Stomach (tissue), 9 donors: ENCODE results near the gene WBP1. TPM values are rescaled to one million over a fixed set of nuclear protein-coding genes. Genes with fewer than 3 reads are reported as not detected.

Experiments used
- DNase-seq, 2 donors: peaks; one replicate each; pipeline versions ENCODE4 v3.0.0 to v3.0.0-alpha.2; 2013 to 2019
- H3K27ac ChIP-seq, 5 donors: fragments of 200-600 bp in 4 of 5; sonication (generic) in 4 of 5; one replicate each; pipeline ENCODE4 v1.5.1; 2013 to 2019; ENCODE audit warnings: mild to moderate bottlenecking in 1 of 5, moderate library complexity in 1 of 5
- H3K27me3 ChIP-seq, 3 donors: fragments of 200-600 bp; sonication (generic); one replicate each; pipeline ENCODE4 v1.5.1; 2017 to 2019; ENCODE audit warnings: mixed run types in 1 of 3
- H3K36me3 ChIP-seq, 4 donors: fragments of 200-600 bp; sonication (generic); 1 replicate in 3 of 4; 2 replicates in 1 of 4; pipeline ENCODE4 v1.5.1; 2016 to 2019
- H3K4me1 ChIP-seq, 4 donors: fragments of 200-600 bp; sonication (generic); one replicate each; pipeline ENCODE4 v1.5.1; 2016 to 2019
- H3K4me3 ChIP-seq, 4 donors: fragments of 200-600 bp; sonication (generic) in 3 of 4; one replicate each; pipeline ENCODE4 v1.5.1; 2016 to 2019; ENCODE audit warnings: mild to moderate bottlenecking in 1 of 4
- H3K9me3 ChIP-seq, 4 donors: fragments of 200-600 bp; sonication (generic); one replicate each; pipeline ENCODE4 v1.5.1; 2016 to 2019
- EP300 ChIP-seq: sonication (generic); formaldehyde crosslinking; IDR thresholded peaks from one replicate; pipeline ENCODE4 v1.6.1; 2017; ENCODE audit warnings: antibody characterized with exemption
- POLR2A ChIP-seq, 4 donors: fragments of 450-650 bp; IDR thresholded peaks; one replicate each; pipeline ENCODE4 v1.6.1; 2016; ENCODE audit warnings: antibody characterized with exemption in 4 of 4, control low read depth in 2 of 4, mild to moderate bottlenecking in 1 of 4, moderate library complexity in 1 of 4
- POLR2AphosphoS5 ChIP-seq, 3 donors: sonication (generic); formaldehyde crosslinking; IDR thresholded peaks; one replicate each; pipeline ENCODE4 v1.6.1; 2016; ENCODE audit warnings: antibody characterized with exemption in 3 of 3
- WGBS, 5 donors: extraction: QIAGEN DNeasy Blood & Tissue Kit in 3 of 5; methylation state at CpG; one replicate each; pipeline versions ENCODE4 v1.1.5 to v1.1.7; 2013 to 2018; 5-methylcytosine and 5-hydroxymethylcytosine counted together
- intact Hi-C: fragments of 100-400 bp; cut with DNase I; formaldehyde crosslinking; loops from one replicate; pipeline ENCODE4 v1.15.1; 2023; ENCODE audit warnings: low total_unique reads
- polyA plus RNA-seq, 3 donors: library from polyadenylated mRNA; stranded (reverse); fragments of 200-250 nt; gene quantifications; one replicate each; pipeline ENCODE4 v1.2.3, GENCODE V29; 2013
- total RNA-seq, 5 donors: library from RNA; depleted of rRNA; stranded (reverse); fragments of >200 nt; gene quantifications; one replicate each; pipeline versions ENCODE4 v1.1.0 to v1.2.3, GENCODE V29; 2014 to 2016
- TF ChIP-seq, protein P1 (sequence below), 7 experiments: fragments of 450-650 bp in 4 of 7; fragments of 200-600 bp in 3 of 7; sonication (generic) in 3 of 7; IDR thresholded peaks; one replicate each; pipeline ENCODE4 v1.5.1; 2016 to 2019; ENCODE audit warnings: antibody characterized with exemption in 7 of 7, control low read depth in 2 of 7, mild to moderate bottlenecking in 1 of 7
- donor health status: healthy with polysubstance abuse.
- donor health status: Bipolar disorder and iron deficiency.
- donor health status: healthy.

Gene WBP1
- total and polyA plus RNA-seq, 8 donors, result 1.8 to 82.4 (median 49.3) TPM

DNA sequence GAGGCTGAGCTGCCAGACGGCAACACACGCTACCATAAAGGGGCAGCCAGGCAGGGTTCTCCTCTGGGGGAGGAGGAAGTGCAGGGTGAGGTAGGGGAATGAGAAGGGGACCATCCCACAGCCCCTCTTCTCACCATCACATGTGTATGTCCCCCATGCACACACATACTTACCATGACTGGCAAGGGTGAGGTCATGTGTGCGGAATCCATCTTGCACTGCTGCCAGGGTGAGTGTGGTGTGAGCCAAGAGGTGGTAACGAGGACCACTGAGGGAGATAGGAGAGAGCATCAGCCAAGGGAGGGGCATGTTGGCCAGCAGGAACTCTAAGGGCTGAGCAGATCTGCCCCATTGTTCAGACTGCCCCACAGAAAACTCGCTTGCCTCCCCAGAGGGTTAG is 29.6 kb upstream of the WBP1 start:
- no peaks in the 10 kb centered on the region for H3K4me1 ChIP-seq
- no peak for DNase-seq
- no peak overlapping the region for H3K27ac ChIP-seq

DNA sequence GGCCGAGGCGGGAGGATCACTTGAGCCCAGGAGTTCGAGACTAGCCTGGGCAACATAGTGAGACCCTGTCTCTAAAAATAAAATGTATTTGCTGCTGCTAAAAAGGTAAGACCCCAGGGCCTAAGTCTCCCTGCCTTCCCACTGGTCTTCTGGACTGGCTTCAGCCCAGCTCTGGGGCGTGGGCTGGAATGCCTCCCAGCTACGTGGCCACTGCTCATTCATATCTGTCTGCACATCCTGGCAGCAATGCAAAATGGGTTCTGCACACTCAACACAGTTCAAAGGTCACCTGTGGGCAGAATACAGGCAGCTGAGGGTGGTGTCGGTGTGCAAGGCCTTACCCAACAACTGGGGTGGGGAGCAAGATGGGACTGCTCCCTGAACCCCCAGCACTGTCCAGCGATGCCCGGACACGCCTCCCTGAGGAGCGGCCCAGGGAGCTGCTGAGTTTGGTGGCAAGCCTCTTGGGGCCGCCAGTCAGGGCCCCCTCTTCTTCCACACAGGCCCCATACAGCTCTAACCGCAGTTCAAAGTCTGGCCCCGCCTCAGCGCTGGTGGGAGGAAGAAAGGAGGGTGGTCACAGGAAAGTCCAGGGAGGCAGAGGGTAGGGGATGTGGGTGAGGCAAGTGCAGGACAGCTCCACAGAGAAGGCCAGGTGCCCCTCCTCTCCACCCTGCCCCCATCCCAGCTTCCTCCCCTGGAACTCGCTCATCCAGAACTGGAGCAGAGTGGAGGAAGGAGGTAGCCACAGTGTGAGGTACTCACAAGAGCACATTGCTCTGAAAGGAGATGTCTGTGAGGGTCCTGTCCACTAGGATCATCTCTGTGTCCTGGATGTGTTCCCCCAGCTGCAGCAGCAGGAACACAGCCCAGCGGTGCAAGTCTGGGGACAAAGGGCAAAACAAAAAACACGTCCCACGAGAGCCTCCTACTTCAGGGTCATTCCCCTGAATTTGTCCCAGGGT is 28.5 kb upstream of the WBP1 start:
- peak in 1 of 2 donors; percentile 53 for DNase-seq
- Histone ChIP-seq H3K4me3 (no peak overlapping the region), H3K27ac (no peak overlapping the region), H3K9me3 (no peaks in the 10 kb centered on the region), H3K4me1 (no peaks in the 10 kb centered on the region), H3K36me3 (peaks cover 32 to 80% (median 78%) of the 10 kb centered on the region in 4 donors), H3K27me3 (no peaks in the 10 kb centered on the region)
- TF ChIP-seq EP300, result no peak
- TF ChIP-seq POLR2AphosphoS5 (IDR thresholded peaks at IDR 0.05), result no peak
- TF ChIP-seq, protein P1, sequence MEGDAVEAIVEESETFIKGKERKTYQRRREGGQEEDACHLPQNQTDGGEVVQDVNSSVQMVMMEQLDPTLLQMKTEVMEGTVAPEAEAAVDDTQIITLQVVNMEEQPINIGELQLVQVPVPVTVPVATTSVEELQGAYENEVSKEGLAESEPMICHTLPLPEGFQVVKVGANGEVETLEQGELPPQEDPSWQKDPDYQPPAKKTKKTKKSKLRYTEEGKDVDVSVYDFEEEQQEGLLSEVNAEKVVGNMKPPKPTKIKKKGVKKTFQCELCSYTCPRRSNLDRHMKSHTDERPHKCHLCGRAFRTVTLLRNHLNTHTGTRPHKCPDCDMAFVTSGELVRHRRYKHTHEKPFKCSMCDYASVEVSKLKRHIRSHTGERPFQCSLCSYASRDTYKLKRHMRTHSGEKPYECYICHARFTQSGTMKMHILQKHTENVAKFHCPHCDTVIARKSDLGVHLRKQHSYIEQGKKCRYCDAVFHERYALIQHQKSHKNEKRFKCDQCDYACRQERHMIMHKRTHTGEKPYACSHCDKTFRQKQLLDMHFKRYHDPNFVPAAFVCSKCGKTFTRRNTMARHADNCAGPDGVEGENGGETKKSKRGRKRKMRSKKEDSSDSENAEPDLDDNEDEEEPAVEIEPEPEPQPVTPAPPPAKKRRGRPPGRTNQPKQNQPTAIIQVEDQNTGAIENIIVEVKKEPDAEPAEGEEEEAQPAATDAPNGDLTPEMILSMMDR (IDR thresholded peaks at IDR 0.05), result no peak
- TF ChIP-seq POLR2A (IDR thresholded peaks at IDR 0.05), result no peak
- intact Hi-C loops, result no loop called here
- WGBS, 5 donors, result 67 to 81% (median 72%) methylated on average over 16 to 18 of the region's 18 CpGs

More for the DNA sequence above, 29.6 kb upstream of the WBP1 start:
- no peaks in the 10 kb centered on the region for H3K9me3 ChIP-seq
- H3K36me3 ChIP-seq, result peaks cover 32 to 84% (median 79%) of the 10 kb centered on the region in 4 donors
- TF ChIP-seq, protein P1 (IDR thresholded peaks at IDR 0.05), result no peak
- TF ChIP-seq POLR2AphosphoS5 (IDR thresholded peaks at IDR 0.05), result no peak
- TF ChIP-seq POLR2A (IDR thresholded peaks at IDR 0.05), result no peak
- TF ChIP-seq EP300, result no peak
- no peak overlapping the region for H3K4me3 ChIP-seq
- intact Hi-C loops, result no loop called here
- 70 to 90% (median 87%) methylated on average over 5 of the region's 5 CpGs for WGBS, 5 donors
- H3K27me3 ChIP-seq, result no peaks in the 10 kb centered on the region

DNA sequence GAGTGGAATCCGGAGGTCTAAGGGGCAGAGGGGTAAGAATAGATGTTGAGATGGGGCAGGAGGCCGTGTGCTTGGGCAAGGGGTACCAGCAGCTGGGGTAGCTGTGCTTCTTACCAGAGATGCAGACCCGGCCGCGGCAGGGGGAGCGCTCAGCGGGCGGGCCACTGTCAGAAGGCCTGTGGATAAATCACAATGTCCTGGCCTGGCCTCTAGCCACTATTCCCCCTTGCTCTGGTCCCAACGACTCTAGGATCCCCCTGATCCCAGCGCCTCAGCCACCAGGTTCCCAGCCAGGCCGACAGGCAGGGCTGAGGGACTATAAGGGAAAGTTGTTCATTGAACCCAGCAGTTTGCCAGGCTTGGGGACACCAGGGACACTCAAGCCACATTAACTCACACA is 27.7 kb upstream of the WBP1 start:
- peaks cover 31 to 73% (median 71%) of the 10 kb centered on the region in 4 donors for H3K36me3 ChIP-seq
- H3K27ac ChIP-seq, result no peak overlapping the region
- TF ChIP-seq EP300, result no peak
- TF ChIP-seq POLR2A (IDR thresholded peaks at IDR 0.05), result no peak
- no peak for TF ChIP-seq POLR2AphosphoS5 (IDR thresholded peaks at IDR 0.05)
- TF ChIP-seq, protein P1 (IDR thresholded peaks at IDR 0.05), result no peak
- H3K4me1 ChIP-seq, result no peaks in the 10 kb centered on the region
- H3K9me3 ChIP-seq, result no peaks in the 10 kb centered on the region
- H3K27me3 ChIP-seq, result no peaks in the 10 kb centered on the region
- intact Hi-C loops, result no loop called here
- no peak for DNase-seq
- 80 to 90% (median 83%) methylated on average over 11 of the region's 11 CpGs for WGBS, 5 donors
- H3K4me3 ChIP-seq, result no peak overlapping the region

DNA sequence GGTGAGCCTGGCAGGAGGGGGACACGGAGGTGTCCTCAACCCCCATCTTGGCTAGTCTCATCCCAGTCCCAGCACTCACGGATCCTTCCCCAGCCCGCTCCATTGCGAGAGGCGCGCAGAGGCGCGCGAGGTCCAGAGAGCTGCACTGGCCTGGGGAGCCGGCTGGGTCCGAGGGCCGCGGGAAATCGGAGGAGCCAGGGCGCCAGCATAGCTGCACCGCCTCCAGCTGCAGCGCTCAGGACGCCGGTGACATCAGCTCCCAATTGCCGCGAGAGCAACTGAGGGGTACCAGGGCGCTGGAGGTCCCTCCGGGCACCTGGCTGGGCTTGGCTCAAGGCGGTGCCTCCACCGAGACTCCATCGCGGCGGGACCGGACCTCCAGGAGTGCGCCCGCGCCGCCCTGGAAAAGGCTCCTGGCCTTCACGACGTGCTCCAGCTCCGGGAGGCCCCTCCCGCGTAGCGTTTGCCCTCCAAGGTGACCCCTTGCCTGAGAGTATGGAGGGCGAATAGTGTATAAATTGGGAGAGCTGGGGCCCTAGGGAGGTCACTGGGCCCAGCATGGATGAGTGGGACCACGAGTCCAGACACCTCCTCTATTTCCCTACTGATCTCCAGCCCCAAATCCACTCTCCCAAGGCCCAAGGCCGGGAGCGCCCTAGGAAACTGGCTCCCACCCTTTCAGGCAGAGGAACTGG is 22.0 kb upstream of the WBP1 start:
- intact Hi-C loops, result no loop called here
- Histone ChIP-seq H3K27ac (peak overlapping the region in 1 of 5 donors; percentile 13), H3K36me3 (peaks cover 0 to 15% (median 15%) of the 10 kb centered on the region in 4 donors), H3K4me3 (no peak overlapping the region), H3K4me1 (peaks cover 20 to 49% (median 33%) of the 10 kb centered on the region in 4 donors), H3K9me3 (no peaks in the 10 kb centered on the region), H3K27me3 (peaks cover 0 to 16% (median 5%) of the 10 kb centered on the region in 3 donors)
- TF ChIP-seq POLR2AphosphoS5 (IDR thresholded peaks at IDR 0.05) (no peak), EP300 (no peak), POLR2A (IDR thresholded peaks at IDR 0.05) (no peak)
- WGBS, 5 donors, result 74 to 88% (median 81%) methylated on average over 17 to 43 of the region's 43 CpGs
- no peak for DNase-seq
